GM04503 (cell line): ENCODE results near the gene GIMAP5.
"Not testable (repeated sequence)": the region's sequence is repeated elsewhere in the genome, so short reads cannot be mapped to it uniquely, and the experiment has no call there.

ENCODE experiments used
- DNase-seq: peaks from one replicate; pipeline ENCODE4 v3.0.0-alpha.2; 2012; ENCODE audit warnings: low read depth

The GIMAP5 gene

GRCh38 chr7:150774131-150774530, 36.9 kb downstream of the GIMAP5 start:
- not testable (repeated sequence) for DNase-seq

- DNase-seq = no peak
These were observed 41.0 kb downstream of the GIMAP5 start for GRCh38 chr7:150778014-150778737.

- DNase-seq = no peak
These were observed 41.6 kb downstream of the GIMAP5 start for GRCh38 chr7:150778738-150779301.

- no peak for DNase-seq
These were observed 43.1 kb downstream of the GIMAP5 start for GRCh38 chr7:150780292-150780691.

GRCh38 chr7:150781103-150781502, 43.9 kb downstream of the GIMAP5 start:
- DNase-seq = no peak

GRCh38 chr7:150781961-150782360, 44.7 kb downstream of the GIMAP5 start:
- DNase-seq = no peak

- no peak for DNase-seq
These were observed 47.0 kb downstream of the GIMAP5 start for GRCh38 chr7:150784120-150784736.

- no peak for DNase-seq
These were observed 47.7 kb downstream of the GIMAP5 start for GRCh38 chr7:150784954-150785353.

GRCh38 chr7:150787321-150788281, 50.4 kb downstream of the GIMAP5 start:
- DNase-seq = no peak

GRCh38 chr7:150788474-150789269, 51.5 kb downstream of the GIMAP5 start:
- no peak for DNase-seq

GRCh38 chr7:150790416-150791075, 53.3 kb downstream of the GIMAP5 start:
- DNase-seq = no peak

- DNase-seq = no peak
These were observed 54.1 kb downstream of the GIMAP5 start for GRCh38 chr7:150791304-150791703.

- no peak for DNase-seq
These were observed 54.7 kb downstream of the GIMAP5 start for GRCh38 chr7:150791746-150792452.
